H1 (cell line): ENCODE data around the gene GRXCR1. TPM values are rescaled to one million over a fixed set of nuclear protein-coding genes. Genes with fewer than 3 reads are reported as not detected.

ENCODE experiments used
- CTCF ChIA-PET: fragments of 300-600 bp; sonication (Branson Sonifier 250); formaldehyde crosslinking; loops from one replicate; lab custom pipeline; 2021; ENCODE audit not compliant: partially characterized antibody; lab: Charles Lee
- POLR2A ChIA-PET: fragments of 300-600 bp; sonication (Branson Sonifier 250); formaldehyde crosslinking; loops from one replicate; lab custom pipeline; 2021; ENCODE audit warnings: inconsistent platforms; ENCODE audit not compliant: partially characterized antibody; lab: Charles Lee
- DNase-seq, 2 experiments: peaks; one replicate each; pipeline versions ENCODE4 v3.0.0 to v3.0.0-alpha.2; 2010 to 2022; ENCODE audit warnings: low spot score in 2 of 2, low read depth in 1 of 2, mixed read lengths in 1 of 2
- FAIRE-seq: peaks from 2 replicates; lab custom pipeline; 2011; peaks lifted over from hg19 to GRCh38; lab: Jason Lieb, UNC
- H2AFZ ChIP-seq: 2 replicates; pipeline ENCODE4 v1.8.1; 2012; ENCODE audit warnings: low read length, inconsistent platforms
- H2AK5ac ChIP-seq: 2 replicates; pipeline ENCODE4 v1.6.1; 2013; ENCODE audit warnings: low read depth, low read length
- H2BK120ac ChIP-seq: replicated peaks from 2 replicates; pipeline ENCODE3; 2013; ENCODE audit warnings: low read depth, low read length, inconsistent platforms
- H2BK12ac ChIP-seq: 2 replicates; pipeline ENCODE4 v1.6.1; 2013; ENCODE audit warnings: low read depth, low read length
- H2BK15ac ChIP-seq: 2 replicates; pipeline ENCODE4 v1.6.1; 2013; ENCODE audit warnings: low read length
- H2BK20ac ChIP-seq: 2 replicates; pipeline ENCODE4 v1.6.1; 2013; ENCODE audit warnings: low read length
- H2BK5ac ChIP-seq: 2 replicates; pipeline ENCODE4 v1.6.1; 2013; ENCODE audit warnings: low read depth, low read length
- H3K14ac ChIP-seq: 2 replicates; pipeline ENCODE4 v1.6.1; 2013; ENCODE audit warnings: inconsistent platforms; ENCODE audit not compliant: insufficient read length
- H3K18ac ChIP-seq: 2 replicates; pipeline ENCODE4 v1.6.1; 2013; ENCODE audit warnings: low read length; ENCODE audit errors: extremely low read depth
- H3K23ac ChIP-seq: 2 replicates; pipeline ENCODE4 v1.6.1; 2013; ENCODE audit warnings: inconsistent platforms; ENCODE audit not compliant: insufficient read length
- H3K23me2 ChIP-seq: 2 replicates; pipeline ENCODE4 v1.6.1; 2013; ENCODE audit warnings: low read depth, low read length
- H3K27ac ChIP-seq: 2 replicates; pipeline ENCODE4 v1.6.1; 2011; ENCODE audit warnings: low read depth, low read length, inconsistent platforms
- H3K27me3 ChIP-seq, 4 experiments: replicated peaks in 1 of 4; 1 replicate in 1 of 4; 2 replicates in 3 of 4; pipeline versions ENCODE4 v1.6.1 to v1.8.1; 2011 to 2013; ENCODE audit warnings: low read length in 3 of 4, mild to moderate bottlenecking in 3 of 4, inconsistent platforms in 2 of 4, mixed read lengths in 2 of 4, moderate library complexity in 1 of 4; ENCODE audit not compliant: control insufficient read depth in 3 of 4, insufficient read depth in 3 of 4; ENCODE audit errors: extremely low read depth in 1 of 4
- H3K36me3 ChIP-seq, 4 experiments: 2 replicates each; pipeline versions ENCODE4 v1.6.1 to v1.8.1; 2011 to 2013; ENCODE audit warnings: mild to moderate bottlenecking in 4 of 4, low read length in 3 of 4, moderate library complexity in 2 of 4, control low read depth in 1 of 4, inconsistent platforms in 1 of 4; ENCODE audit not compliant: insufficient read depth in 4 of 4, control insufficient read depth in 2 of 4
- H3K4ac ChIP-seq: replicated peaks from 2 replicates; pipeline ENCODE3; 2013; ENCODE audit warnings: low read length, low read depth, mixed read lengths, inconsistent platforms; ENCODE audit not compliant: insufficient read length
- H3K4me1 ChIP-seq, 4 experiments: replicated peaks in 1 of 4; 1 replicate in 1 of 4; 2 replicates in 3 of 4; pipeline versions ENCODE4 v1.6.1 to v1.8.1; 2011 to 2013; ENCODE audit warnings: low read length in 3 of 4, inconsistent platforms in 2 of 4, mixed read lengths in 1 of 4; ENCODE audit not compliant: insufficient read depth in 4 of 4, control insufficient read depth in 3 of 4
- H3K4me2 ChIP-seq, 2 experiments: 2 replicates each; pipeline versions ENCODE4 v1.6.1 to v1.8.1; 2011 to 2013; ENCODE audit warnings: low read depth in 2 of 2, low read length in 2 of 2, control low read depth in 1 of 2, inconsistent platforms in 1 of 2, mild to moderate bottlenecking in 1 of 2; ENCODE audit not compliant: insufficient read depth in 1 of 2
- H3K4me3 ChIP-seq, 4 experiments: fragments of 200-600, 300-600 bp in 1 of 4; sonication (generic), shearing (Covaris generic), sonication (Bioruptor Twin) in 1 of 4; 2 replicates each; pipeline versions ENCODE4 v1.5.1 to v1.8.1; 2011 to 2016; ENCODE audit warnings: low read length in 4 of 4, low read depth in 3 of 4, control low read depth in 2 of 4, inconsistent platforms in 2 of 4, mild to moderate bottlenecking in 2 of 4, mixed read lengths in 1 of 4, moderate library complexity in 1 of 4; ENCODE audit not compliant: insufficient read depth in 2 of 4; ENCODE audit errors: extremely low read depth in 1 of 4
- H3K56ac ChIP-seq: replicated peaks from 2 replicates; pipeline ENCODE3; 2013; ENCODE audit warnings: low read depth, mild to moderate bottlenecking, mixed read lengths, low read length, inconsistent platforms; ENCODE audit not compliant: insufficient read length
- H3K79me1 ChIP-seq: 2 replicates; pipeline ENCODE4 v1.6.1; 2013; ENCODE audit warnings: low read depth, low read length, control low read depth
- H3K79me2 ChIP-seq, 2 experiments: 2 replicates each; pipeline versions ENCODE4 v1.6.1 to v1.8.1; 2012 to 2013; ENCODE audit warnings: low read length in 2 of 2, mild to moderate bottlenecking in 2 of 2, inconsistent platforms in 1 of 2; ENCODE audit not compliant: insufficient read depth in 2 of 2, control insufficient read depth in 1 of 2
- H3K9ac ChIP-seq, 4 experiments: replicated peaks in 1 of 4; 1 replicate in 1 of 4; 2 replicates in 3 of 4; pipeline versions ENCODE4 v1.6.1 to v1.8.1; 2011 to 2013; ENCODE audit warnings: low read depth in 3 of 4, low read length in 3 of 4, control low read depth in 2 of 4, mild to moderate bottlenecking in 2 of 4, moderate library complexity in 2 of 4, inconsistent platforms in 1 of 4; ENCODE audit errors: extremely low read depth in 1 of 4
- H3K9me3 ChIP-seq, 2 experiments: 2 replicates each; pipeline versions ENCODE4 v1.6.1 to v1.8.1; 2012 to 2013; ENCODE audit warnings: mild to moderate bottlenecking in 2 of 2, moderate library complexity in 2 of 2, control low read depth in 1 of 2, inconsistent platforms in 1 of 2, low read depth in 1 of 2, low read length in 1 of 2, mixed read lengths in 1 of 2; ENCODE audit not compliant: insufficient read depth in 2 of 2
- H4K20me1 ChIP-seq, 2 experiments: replicated peaks in 1 of 2; 2 replicates each; pipeline versions ENCODE3 to v1.8.1; 2011 to 2013; ENCODE audit warnings: inconsistent platforms in 2 of 2, low read length in 2 of 2, mild to moderate bottlenecking in 1 of 2; ENCODE audit not compliant: insufficient read depth in 2 of 2, control insufficient read depth in 1 of 2
- H4K5ac ChIP-seq: 2 replicates; pipeline ENCODE4 v1.6.1; 2013; ENCODE audit warnings: low read length, low read depth, mixed read lengths, inconsistent platforms; ENCODE audit not compliant: insufficient read length
- H4K8ac ChIP-seq: 2 replicates; pipeline ENCODE4 v1.8.0; 2013; ENCODE audit warnings: mild to moderate bottlenecking, moderate library complexity, low read length, inconsistent platforms; ENCODE audit not compliant: insufficient read depth; ENCODE audit errors: extremely low read depth
- H4K91ac ChIP-seq: replicated peaks from 2 replicates; pipeline ENCODE3; 2013; ENCODE audit warnings: low read length, mixed read lengths, inconsistent platforms; ENCODE audit not compliant: insufficient read length
- ASH2L ChIP-seq: fragments of 200-600, 300-600 bp; sonication (generic); IDR thresholded peaks from one replicate; pipeline ENCODE4 v1.7.1; 2017; ENCODE audit warnings: low read length
- E2F6 ChIP-seq: IDR thresholded peaks from 2 replicates; pipeline ENCODE4 v1.6.1; 2012; ENCODE audit warnings: inconsistent platforms
- HDAC2 ChIP-seq, 2 experiments: fragments of 300-600 bp in 1 of 2; sonication (generic) in 1 of 2; IDR thresholded peaks; 2 replicates each; pipeline ENCODE4 v1.6.1; 2011 to 2012; ENCODE audit warnings: low read depth in 2 of 2, low read length in 2 of 2, mild to moderate bottlenecking in 2 of 2, moderate library complexity in 2 of 2, borderline replicate concordance in 1 of 2, inconsistent platforms in 1 of 2
- JUN ChIP-seq: IDR thresholded peaks from 2 replicates; pipeline ENCODE4 v1.6.1; 2011; ENCODE audit warnings: low read depth, mild to moderate bottlenecking, improper control_type of control experiment, low read length
- JUND ChIP-seq: IDR thresholded peaks from 2 replicates; pipeline ENCODE4 v1.6.1; 2011; ENCODE audit warnings: mild to moderate bottlenecking, improper control_type of control experiment, low read length
- KDM5A ChIP-seq: fragments of 200-600 bp; IDR thresholded peaks from 2 replicates; pipeline ENCODE4 v1.7.1; 2012; ENCODE audit warnings: mild to moderate bottlenecking, low read length, inconsistent platforms, mixed read lengths
- SRF ChIP-seq: IDR thresholded peaks from 2 replicates; pipeline ENCODE4 v1.6.1; 2011; ENCODE audit warnings: mild to moderate bottlenecking, low read depth, low read length, moderate library complexity
- SUZ12 ChIP-seq: fragments of 200-600 bp; sonication (generic); IDR thresholded peaks from 2 replicates; pipeline ENCODE4 v1.6.1; 2012; ENCODE audit warnings: mild to moderate bottlenecking, inconsistent platforms, low read length, moderate library complexity, mixed read lengths
- YY1 ChIP-seq: IDR thresholded peaks from 2 replicates; pipeline ENCODE4 v1.6.1; 2011; ENCODE audit warnings: low read depth, mild to moderate bottlenecking, low read length
- WGBS, 2 experiments: shearing (Covaris generic) in 1 of 2; methylation state at CpG; one replicate each; pipeline versions ENCODE4 v1.1.6 to v1.1.7; 2013 to 2015; ENCODE audit warnings: low lambda C conversion rate in 2 of 2, mixed read lengths in 2 of 2, inconsistent platforms in 1 of 2, low coverage in 1 of 2, missing lambda C conversion rate in 1 of 2; ENCODE audit not compliant: insufficient replicate concordance in 2 of 2, insufficient coverage in 1 of 2, insufficient read length in 1 of 2; ENCODE audit errors: extremely low coverage in 1 of 2, missing lambda C conversion rate in 1 of 2; 5-methylcytosine and 5-hydroxymethylcytosine counted together
- polyA plus RNA-seq, 7 experiments: library from polyadenylated mRNA; depleted of rRNA in 3 of 7; stranded (reverse) in 5 of 7; unstranded in 2 of 7; fragments of >200 nt in 5 of 7; fragments of 200-250 nt in 2 of 7; gene quantifications; 1 replicate in 5 of 7; 2 replicates in 1 of 7; 4 replicates in 1 of 7; pipeline versions ENCODE4 v1.2.1 to v1.2.3, GENCODE V29; 2011 to 2013; ENCODE audit warnings: missing spikeins in 2 of 7, mixed read lengths in 2 of 7
- total RNA-seq: library from RNA; stranded (reverse); fragmentation: NEBNext Ultra II Directional; extraction: Animal tissue kit (Norgen Biotek cat#: 25700); gene quantifications from 2 replicates; pipeline ENCODE4 v1.2.1, GENCODE V29; 2021

The GRXCR1 gene
- total and polyA plus RNA-seq, 2 of the 8 experiments (the other 6 are each of a cell fraction or from before 2014, with no cell fraction given): not detected

- Histone ChIP-seq H3K27me3 (no peaks in the 10 kb centered on the region), H3K36me3 (no peaks in the 10 kb centered on the region), H3K4me2 (no peak overlapping the region), H3K4me3 (no peak overlapping the region), H2BK120ac (no peak overlapping the region), H4K5ac (no peak overlapping the region), H4K8ac (no peak overlapping the region), H2BK12ac (no peak overlapping the region), H3K27ac (no peak overlapping the region), H3K79me1 (no peaks in the 10 kb centered on the region), H4K20me1 (no peaks in the 10 kb centered on the region), H2BK20ac (no peak overlapping the region), H3K23me2 (no peaks in the 10 kb centered on the region), H2AK5ac (no peak overlapping the region), H3K23ac (no peak overlapping the region), H3K4me1 (no peaks in the 10 kb centered on the region), H3K9ac (no peak overlapping the region), H3K9me3 (0 out of 4 replicates have a peak, but pooled peaks cover 0 to 5% of the 10 kb centered on the region in 2 experiments), H3K14ac (no peak overlapping the region), H3K79me2 (no peaks in the 10 kb centered on the region), H3K4ac (no peak overlapping the region), H2AFZ (no peak overlapping the region), H4K91ac (no peak overlapping the region), H3K18ac (no peak overlapping the region), H2BK5ac (no peak overlapping the region), H2BK15ac (no peak overlapping the region), H3K56ac (no peak overlapping the region)
- FAIRE-seq: no peak
- no peak for TF ChIP-seq JUND
- TF ChIP-seq SUZ12: no peak
- no peak for TF ChIP-seq ASH2L
- TF ChIP-seq JUN: no peak
- TF ChIP-seq YY1: no peak
- no peak for TF ChIP-seq SRF
- no peak for TF ChIP-seq HDAC2 (IDR thresholded peaks at IDR 0.05; ENCODE audit: borderline replicate concordance in 1 of 2, low read depth in 2 of 2, low read length in 2 of 2)
- no peak for TF ChIP-seq E2F6
- no peak for TF ChIP-seq KDM5A
- WGBS, 2 experiments: 91% methylated on average over 1 of the region's 1 CpG; no CpG with 5 or more reads in 1 of the 2 experiments
- CTCF ChIA-PET: interaction anchor here (1.0 to 3.1 kb wide), 4 partner anchors 8 to 28 kb away, joined by 3 to 10 read pairs (median 6); no protein-coding TSS in a partner anchor
- no peak for DNase-seq
- POLR2A ChIA-PET: no interaction called here
These were observed 46.9 kb upstream of the GRXCR1 start for GRCh38 chr4:42845586-42845985.
